HepG2 (cell line): Measurements from ENCODE around the gene POGLUT2. TPM values are rescaled to one million over a fixed set of nuclear protein-coding genes. Genes with fewer than 3 reads are reported as not detected.
A peak's percentile ranks its signal among the peaks of the same experiment; 100 is the strongest.

ENCODE experiments used
- ATAC-seq: fragments of 200-7000 bp; cut with Tn5 transposase; 3 replicates; pipeline ENCODE4 v1.9.1; 2020; ENCODE audit warnings: mild to moderate bottlenecking, moderate library complexity
- BruUV-seq: library from RNA; stranded (reverse); fragments of 400-500 nt; replicated peaks from 2 replicates; lab custom pipeline; 2021; lab: Mats Ljungman, UMichigan
- CTCF ChIA-PET: fragments of 300-600 bp; formaldehyde crosslinking; extraction: SDS; loops from one replicate; lab custom pipeline; 2021; ENCODE audit warnings: low total read pairs, inconsistent platforms, low intra/inter-chr PET ratio; lab: Yijun Ruan, JAX
- POLR2A ChIA-PET: fragments of 350-600 bp; sonication (Branson Sonifier 250); formaldehyde crosslinking; loops from one replicate; lab custom pipeline; 2020; ENCODE audit warnings: antibody characterized with exemption, inconsistent platforms; lab: Yijun Ruan, JAX
- DNase-seq: peaks from one replicate; pipeline ENCODE4 v3.0.0-alpha.2; 2015; ENCODE audit warnings: low spot score
- FAIRE-seq: peaks from 3 replicates; lab custom pipeline; 2011; peaks lifted over from hg19 to GRCh38; lab: Jason Lieb, UNC
- H2AFZ ChIP-seq: one replicate; pipeline ENCODE4 v1.6.1; 2011; ENCODE audit warnings: low read length, inconsistent platforms
- H3K27ac ChIP-seq: fragments of 300-600 bp; 3 replicates; pipeline ENCODE4 v1.8.0; 2011; ENCODE audit warnings: mixed run types, mild to moderate bottlenecking, mixed read lengths, low read length, inconsistent platforms; ENCODE audit not compliant: insufficient read depth; ENCODE audit errors: extremely low read length
- H3K27me3 ChIP-seq, 2 experiments: fragments of 200-600 bp in 1 of 2; 2 replicates in 1 of 2; 3 replicates in 1 of 2; pipeline versions ENCODE4 v1.6.0 to v1.8.0; 2011; ENCODE audit warnings: low read length in 2 of 2, mild to moderate bottlenecking in 2 of 2, moderate library complexity in 2 of 2, inconsistent platforms in 1 of 2; ENCODE audit not compliant: insufficient read depth in 2 of 2, control insufficient read depth in 1 of 2
- H3K36me3 ChIP-seq, 2 experiments: fragments of 200-600 bp in 1 of 2; replicated peaks in 1 of 2; 2 replicates in 1 of 2; 3 replicates in 1 of 2; pipeline versions ENCODE4 v1.5.1 to v1.8.0; 2011; ENCODE audit warnings: low read length in 2 of 2, inconsistent platforms in 1 of 2; ENCODE audit not compliant: insufficient read depth in 2 of 2, control insufficient read depth in 1 of 2
- H3K4me1 ChIP-seq: 2 replicates; pipeline ENCODE4 v1.5.1; 2012; ENCODE audit warnings: low read length, inconsistent platforms; ENCODE audit not compliant: insufficient read depth
- H3K4me2 ChIP-seq: 2 replicates; pipeline ENCODE4 v1.6.0; 2011; ENCODE audit warnings: low read depth, low read length, inconsistent platforms
- H3K4me3 ChIP-seq, 3 experiments: fragments of 200-600 bp in 1 of 3; sonication (generic), shearing (Covaris generic) in 1 of 3; replicated peaks in 1 of 3; 2 replicates each; pipeline ENCODE4 v1.5.1; 2011 to 2016; ENCODE audit warnings: low read length in 3 of 3, inconsistent platforms in 2 of 3, low read depth in 2 of 3, mild to moderate bottlenecking in 2 of 3, control low read depth in 1 of 3, mixed read lengths in 1 of 3; ENCODE audit not compliant: insufficient read depth in 1 of 3
- H3K79me2 ChIP-seq: one replicate; pipeline ENCODE4 v1.6.1; 2011; ENCODE audit warnings: low read length, inconsistent platforms; ENCODE audit not compliant: insufficient read depth
- H3K9ac ChIP-seq: 2 replicates; pipeline ENCODE4 v1.6.0; 2011; ENCODE audit warnings: mild to moderate bottlenecking, low read depth, low read length, inconsistent platforms; ENCODE audit not compliant: insufficient read depth
- H3K9me3 ChIP-seq: 2 replicates; pipeline ENCODE4 v1.5.1; 2012; ENCODE audit warnings: mild to moderate bottlenecking, low read length
- H4K20me1 ChIP-seq: 2 replicates; pipeline ENCODE4 v1.6.0; 2011; ENCODE audit warnings: inconsistent platforms, mild to moderate bottlenecking, low read length, moderate library complexity; ENCODE audit not compliant: insufficient read depth
- BCL6 ChIP-seq: IDR thresholded peaks from 2 replicates; pipeline ENCODE4 v1.6.1; 2016; ENCODE audit warnings: missing genetic modification reagents, missing compliant biosample characterization
- ELF3 ChIP-seq: IDR thresholded peaks from 2 replicates; pipeline ENCODE4 v1.6.1; 2016; ENCODE audit warnings: missing genetic modification reagents, missing compliant biosample characterization
- FOXA1 ChIP-seq, 2 experiments: fragments of 450-650 bp in 1 of 2; sonication (generic) in 1 of 2; formaldehyde crosslinking in 1 of 2; IDR thresholded peaks; 2 replicates each; pipeline versions ENCODE4 v1.4.0 to v1.6.1; 2016 to 2020; ENCODE audit warnings: missing genetic modification reagents in 1 of 2
- HNRNPH1 ChIP-seq: fragments of 200-400 bp; formaldehyde crosslinking; optimal IDR thresholded peaks from 2 replicates; pipeline ENCODE3; 2017; ENCODE audit warnings: mild to moderate bottlenecking, low read depth, low read length
- MTF2 ChIP-seq: sonication (generic); formaldehyde crosslinking; IDR thresholded peaks from 2 replicates; pipeline ENCODE4 v1.5.0; 2020; ENCODE audit warnings: missing genetic modification reagents, borderline replicate concordance
- PHF5A ChIP-seq: IDR thresholded peaks from one replicate; pipeline ENCODE4 v1.6.1; 2018; ENCODE audit warnings: low read depth, missing genetic modification reagents; ENCODE audit not compliant: unreplicated experiment
- RBFOX2 ChIP-seq: fragments of 200-400 bp; formaldehyde crosslinking; IDR thresholded peaks from 2 replicates; pipeline ENCODE4 v1.6.1; 2017; ENCODE audit warnings: low read depth, mild to moderate bottlenecking, low read length
- ZNF260 ChIP-seq: sonication (generic); formaldehyde crosslinking; IDR thresholded peaks from 2 replicates; pipeline ENCODE4 v1.4.0; 2020; ENCODE audit warnings: missing genetic modification reagents, low read depth, mild to moderate bottlenecking, borderline replicate concordance
- ZNF329 ChIP-seq: sonication (generic); formaldehyde crosslinking; IDR thresholded peaks from 2 replicates; pipeline ENCODE4 v1.9.0; 2021; ENCODE audit warnings: low read depth, mild to moderate bottlenecking, missing genetic modification reagents
- WGBS: methylation state at CpG from one replicate; pipeline ENCODE4 v1.1.6; 2017; ENCODE audit warnings: low lambda C conversion rate; 5-methylcytosine and 5-hydroxymethylcytosine counted together
- in situ Hi-C: cut with HindIII; loops from 2 replicates; pipeline ENCODE4 v1.10.0; 2017; ENCODE audit warnings: low pct_unique_long_range_greater_than_20kb; ENCODE audit not compliant: extremely low pct_ligation_motif_present
- intact Hi-C: fragments of 100-400 bp; cut with micrococcal nuclease; formaldehyde crosslinking; loops from one replicate; pipeline ENCODE4 v1.10.0; 2022; ENCODE audit not compliant: unreplicated experiment
- polyA plus RNA-seq, 8 experiments: library from polyadenylated mRNA; depleted of rRNA in 3 of 8; stranded (reverse) in 7 of 8; unstranded in 1 of 8; fragments of >200 nt; fragmentation: Illumina TruSeq in 4 of 8; extraction: Trizol in 4 of 8; gene quantifications; 2 replicates each; pipeline versions ENCODE4 v1.2.1 to v1.2.3, GENCODE V29; 2011 to 2016; ENCODE audit warnings: low read depth in 4 of 8, missing spikeins in 1 of 8, mixed read lengths in 1 of 8; ENCODE audit not compliant: insufficient read depth in 1 of 8
- total RNA-seq, 5 experiments: library from RNA; depleted of rRNA; stranded (reverse); fragments of >200 nt; fragmentation: Illumina TruSeq; extraction: Trizol; gene quantifications; 2 replicates each; pipeline ENCODE4 v1.2.3, GENCODE V29; 2016; ENCODE audit warnings: low read depth in 1 of 5

The POGLUT2 gene
- total and polyA plus RNA-seq, 2 of the 13 experiments (the other 11 are each of a cell fraction or from before 2014, with no cell fraction given): 18.0 to 26.1 TPM

GRCh38 chr13:102771298-102772041, 27.3 kb downstream of the POGLUT2 start:
- peak overlapping the region; percentile 53 for H3K4me2 ChIP-seq
- FAIRE-seq (peak; percentile 37), ATAC-seq (peak; percentile 35; the same call in 2 of the 3 replicates), DNase-seq (peak; percentile 13)
- TF ChIP-seq BCL6 (peak; percentile 66), ZNF329 (no peak), ELF3 (CRISPR knock-in tag) (0 out of 2 replicates have a peak, but pooled peaks have one; percentile 13), FOXA1 (IDR thresholded peaks at IDR 0.05) (no peak), FOXA1 (CRISPR knock-in tag; IDR thresholded peaks at IDR 0.05) (0 out of 2 replicates have a peak, but pooled peaks have one; percentile 17), ZNF260 (no peak), RBFOX2 (no peak), PHF5A (CRISPR knock-in tag) (no peak), HNRNPH1 (no peak), MTF2 (CRISPR knock-in tag) (no peak)
- peak overlapping the region in 1 of 3 experiments; percentile 4; a peak in 1 of 6 replicates for H3K4me3 ChIP-seq
- CTCF ChIA-PET: no interaction called here
- H3K4me1 ChIP-seq: peaks cover 32% of the 10 kb centered on the region
- no peak overlapping the region for H2AFZ ChIP-seq
- H3K27me3 ChIP-seq: no peaks in the 10 kb centered on the region; a peak in 1 of 5 replicates
- H3K36me3 ChIP-seq: no peaks in the 10 kb centered on the region
- in situ Hi-C loops (no loop called here), intact Hi-C loops (loop anchor here (1.0 to 5.0 kb wide), 2 partner anchors 29 to 44 kb away; no protein-coding TSS in a partner anchor)
- no peaks in the 10 kb centered on the region for H3K79me2 ChIP-seq
- WGBS: 74% methylated on average over 6 of the region's 6 CpGs
- H3K9ac ChIP-seq: no peak overlapping the region
- H3K9me3 ChIP-seq: no peaks in the 10 kb centered on the region
- no TSS peak for BruUV-seq
- no peaks in the 10 kb centered on the region for H4K20me1 ChIP-seq
- POLR2A ChIA-PET: interaction anchor here (0.9 to 2.3 kb wide), 2 partner anchors 29 to 175 kb away, joined by 4 to 8 read pairs; no protein-coding TSS in a partner anchor
- no peak overlapping the region for H3K27ac ChIP-seq
